Common myeloid progenitor, CD34-positive (primary cell): ENCODE data around the gene ZPBP2.
A peak's percentile ranks its signal among the peaks of the same experiment; 100 is the strongest.
"Not testable (repeated sequence)": the region's sequence is repeated elsewhere in the genome, so short reads cannot be mapped to it uniquely, and the experiment has no call there.

Source experiments
- CTCF ChIA-PET: fragments of 350-600 bp; sonication (Branson Sonifier 250); formaldehyde crosslinking; loops from one replicate; lab custom pipeline; 2021; ENCODE audit warnings: antibody characterized with exemption; lab: Charles Lee
- POLR2A ChIA-PET: fragments of 350-600 bp; sonication (Branson Sonifier 250); formaldehyde crosslinking; loops from one replicate; lab custom pipeline; 2021; ENCODE audit warnings: antibody characterized with exemption; lab: Charles Lee
- DNase-seq, 3 donors: peaks; one replicate each; pipeline versions ENCODE4 v3.0.0 to v3.0.0-alpha.2; 2013
- H3K27ac ChIP-seq, 2 experiments: 1 replicate in 1 of 2; 2 replicates in 1 of 2; pipeline ENCODE4 v1.7.0; 2013; ENCODE audit warnings: inconsistent platforms in 2 of 2, low read length in 2 of 2, mild to moderate bottlenecking in 2 of 2, low read depth in 1 of 2, moderate library complexity in 1 of 2; ENCODE audit not compliant: severe bottlenecking in 2 of 2, insufficient read depth in 1 of 2, poor library complexity in 1 of 2
- H3K27me3 ChIP-seq, 5 experiments: replicated peaks in 2 of 5; 1 replicate in 3 of 5; 2 replicates in 2 of 5; pipeline versions ENCODE4 v1.6.1 to v1.7.0; 2013; ENCODE audit warnings: low read length in 4 of 5, mild to moderate bottlenecking in 2 of 5, moderate library complexity in 2 of 5, inconsistent platforms in 1 of 5; ENCODE audit not compliant: insufficient read depth in 5 of 5, control insufficient read depth in 4 of 5
- H3K36me3 ChIP-seq, 4 experiments: 1 replicate in 2 of 4; 2 replicates in 2 of 4; pipeline versions ENCODE4 v1.6.1 to v1.7.0; 2013; ENCODE audit warnings: low read length in 3 of 4, control low read depth in 1 of 4, mild to moderate bottlenecking in 1 of 4; ENCODE audit not compliant: control insufficient read depth in 4 of 4, insufficient read depth in 4 of 4
- H3K4me1 ChIP-seq, 4 experiments: 1 replicate in 3 of 4; 2 replicates in 1 of 4; pipeline versions ENCODE4 v1.6.1 to v1.7.1; 2013; ENCODE audit warnings: low read length in 3 of 4, mild to moderate bottlenecking in 3 of 4, control low read depth in 1 of 4, inconsistent platforms in 1 of 4, moderate library complexity in 1 of 4; ENCODE audit not compliant: control insufficient read depth in 4 of 4, insufficient read depth in 4 of 4; ENCODE audit errors: control extremely low read depth in 1 of 4
- H3K4me3 ChIP-seq, 7 experiments: 1 replicate in 4 of 7; 2 replicates in 3 of 7; pipeline versions ENCODE4 v1.5.1 to v1.7.0; 2013; ENCODE audit warnings: mild to moderate bottlenecking in 7 of 7, low read length in 6 of 7, moderate library complexity in 6 of 7, inconsistent platforms in 2 of 7, low read depth in 2 of 7, control low read depth in 1 of 7; ENCODE audit not compliant: insufficient read depth in 4 of 7, control insufficient read depth in 1 of 7; ENCODE audit errors: extremely low read depth in 1 of 7
- H3K9me3 ChIP-seq, 5 experiments: 1 replicate in 4 of 5; 2 replicates in 1 of 5; pipeline versions ENCODE4 v1.6.1 to v1.7.1; 2013; ENCODE audit warnings: low read length in 4 of 5, mild to moderate bottlenecking in 2 of 5, inconsistent platforms in 1 of 5, low read depth in 1 of 5, moderate library complexity in 1 of 5; ENCODE audit not compliant: control insufficient read depth in 4 of 5, insufficient read depth in 2 of 5; ENCODE audit errors: control extremely low read depth in 1 of 5
- WGBS: methylation state at CpG from one replicate; pipeline ENCODE4 v1.1.5; 2013; ENCODE audit not compliant: insufficient coverage; 5-methylcytosine and 5-hydroxymethylcytosine counted together

ZPBP2 gene

DNA sequence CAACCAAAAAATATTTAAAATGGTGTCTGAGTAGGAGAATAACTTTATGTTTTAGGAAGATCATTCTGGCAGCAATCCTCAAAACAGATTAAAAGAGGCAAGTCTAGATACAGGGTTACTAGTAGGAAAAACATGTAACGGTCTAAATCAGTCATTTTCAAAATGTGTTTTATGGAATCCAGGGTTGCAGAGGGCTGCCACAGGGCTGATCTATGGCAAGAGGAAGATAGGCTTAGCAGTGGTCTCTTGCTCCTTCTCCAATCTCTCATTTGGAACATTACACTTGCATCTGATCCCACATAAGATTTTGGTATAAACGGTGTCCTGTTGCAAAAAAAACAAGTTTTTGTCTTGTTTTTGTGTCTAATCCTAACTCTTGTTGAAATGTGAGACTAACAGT lies 13.1 kb upstream of the ZPBP2 start:
- H3K27me3 ChIP-seq, result peaks cover 0 to 6% (median 2%) of the 10 kb centered on the region in 5 experiments
- no peaks in the 10 kb centered on the region for H3K36me3 ChIP-seq
- H3K4me1 ChIP-seq, result no peaks in the 10 kb centered on the region
- no peaks in the 10 kb centered on the region for H3K9me3 ChIP-seq
- no peak overlapping the region for H3K4me3 ChIP-seq
- DNase-seq, result no peak
- no CpG with 5 or more reads among the region's 2 CpGs for WGBS
- POLR2A ChIA-PET, result no interaction called here
- H3K27ac ChIP-seq, result no peak overlapping the region
- CTCF ChIA-PET, result no interaction called here

DNA sequence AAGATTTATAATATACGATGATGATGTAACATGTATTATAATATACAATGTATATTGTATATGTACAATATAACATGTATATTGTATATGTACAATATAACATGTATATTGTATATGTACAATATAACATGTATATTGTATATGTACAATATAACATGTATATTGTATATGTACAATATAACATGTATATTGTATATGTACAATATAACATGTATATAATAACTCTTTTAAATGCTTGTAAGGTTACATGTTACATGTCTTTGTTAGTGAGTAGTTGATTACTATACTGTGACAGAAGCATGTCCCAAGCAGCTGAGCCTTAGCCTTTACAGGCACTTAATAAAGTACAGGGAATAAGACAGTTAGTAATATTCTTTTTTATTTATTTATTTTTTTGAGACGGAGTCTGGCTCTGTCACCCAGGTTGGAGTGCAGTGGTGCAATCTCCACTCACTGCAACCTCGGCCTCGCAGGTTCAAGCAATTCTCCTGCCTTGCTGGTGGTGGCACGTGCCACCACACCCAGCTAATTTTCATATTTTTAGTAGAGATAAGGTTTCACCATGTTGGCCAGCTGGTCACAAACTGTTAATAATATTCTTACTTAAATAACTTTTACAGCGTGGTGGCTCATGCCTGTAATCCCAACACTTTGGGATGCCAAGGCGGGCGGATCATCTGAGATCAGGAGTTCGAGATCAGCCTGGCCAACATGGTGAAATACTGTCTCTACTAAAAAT lies 11.9 kb upstream of the ZPBP2 start:
- H3K4me3 ChIP-seq, H3K9me3 ChIP-seq, H3K27ac ChIP-seq, DNase-seq, CTCF ChIA-PET, H3K36me3 ChIP-seq, H3K4me1 ChIP-seq: not testable (repeated sequence)
- POLR2A ChIA-PET, result interaction anchor here (0.6 kb wide), 1 partner anchor 11 kb away, joined by 3 read pairs; no protein-coding TSS in a partner anchor
- H3K27me3 ChIP-seq, result peaks cover 0 to 11% (median 2%) of the 10 kb centered on the region in 5 experiments
- 94% methylated on average over 3 of the region's 9 CpGs for WGBS

DNA sequence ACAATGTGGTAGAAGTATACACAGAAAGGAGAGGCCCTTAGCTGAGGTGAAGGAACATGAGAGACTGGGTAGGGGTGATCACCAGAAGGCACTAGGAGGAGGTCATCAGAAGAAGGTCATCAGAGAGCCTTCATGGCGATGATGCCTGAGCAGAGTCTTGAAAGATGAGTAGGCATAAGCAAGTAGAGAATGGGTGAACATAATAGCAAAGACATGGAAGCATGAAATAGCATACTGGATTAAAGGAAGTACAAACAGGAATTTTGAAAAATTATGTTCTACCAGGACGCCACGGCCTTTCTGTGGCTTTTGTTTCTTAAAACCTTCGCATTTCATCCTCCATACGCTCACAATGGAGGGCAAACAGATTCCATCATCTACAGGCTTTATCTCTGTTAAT lies 6.8 kb upstream of the ZPBP2 start:
- H3K27ac ChIP-seq, result no peak overlapping the region
- H3K9me3 ChIP-seq, result no peaks in the 10 kb centered on the region
- peaks cover 6 to 53% (median 28%) of the 10 kb centered on the region in 5 experiments for H3K27me3 ChIP-seq
- no peak for DNase-seq
- H3K4me3 ChIP-seq, result peak overlapping the region in 1 of 7 experiments; percentile 15
- H3K4me1 ChIP-seq, result peaks cover 10 to 19% (median 12%) of the 10 kb centered on the region in 4 experiments
- POLR2A ChIA-PET, result interaction anchor here (0.6 kb wide), 1 partner anchor 13 kb away, joined by 3 read pairs; no protein-coding TSS in a partner anchor
- H3K36me3 ChIP-seq, result no peaks in the 10 kb centered on the region
- WGBS, result 100% methylated on average over 5 of the region's 5 CpGs
- CTCF ChIA-PET, result interaction anchor here (0.9 to 4.1 kb wide), 3 partner anchors 9 to 12 kb away, joined by 3 to 18 read pairs (median 4); no protein-coding TSS in a partner anchor

DNA sequence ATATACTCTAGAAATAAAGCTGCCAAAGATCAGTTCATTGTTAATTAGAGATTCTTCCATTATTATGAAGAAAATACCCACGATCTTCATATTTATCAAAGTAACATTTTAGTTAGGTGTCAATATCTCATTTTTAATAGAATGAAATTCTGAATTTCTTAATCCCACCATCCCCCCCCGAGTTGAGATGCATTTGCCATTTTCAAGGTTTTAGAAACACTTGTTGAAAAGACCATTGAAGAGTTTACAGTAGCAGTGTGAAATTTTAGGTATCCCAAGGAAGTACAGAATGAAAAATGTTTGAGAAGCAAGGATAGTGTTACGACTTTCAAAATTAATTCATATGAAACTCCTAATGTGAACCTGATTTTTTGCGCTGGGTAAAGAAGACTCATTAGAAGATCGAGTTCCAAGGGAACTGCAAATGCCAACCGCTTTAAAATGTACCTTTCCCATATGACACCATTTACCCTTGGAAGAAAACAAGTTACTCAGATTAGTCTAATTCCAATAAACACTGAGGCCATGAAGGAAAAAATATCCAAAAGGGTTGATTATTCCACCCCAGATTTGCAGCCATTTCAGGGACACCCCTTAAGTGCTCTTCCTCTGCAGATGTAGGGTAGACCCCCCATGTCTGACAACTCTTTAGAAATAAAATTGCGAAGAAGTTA lies 4.6 kb upstream of the ZPBP2 start:
- Histone ChIP-seq H3K36me3 (no peaks in the 10 kb centered on the region), H3K27me3 (peaks cover 6 to 73% (median 40%) of the 10 kb centered on the region in 5 experiments), H3K27ac (peak overlapping the region in 1 of 2 experiments; percentile 64), H3K9me3 (peaks cover 0 to 13% (median 11%) of the 10 kb centered on the region in 5 experiments), H3K4me1 (peaks cover 10 to 19% (median 12%) of the 10 kb centered on the region in 4 experiments), H3K4me3 (peak overlapping the region in 4 of 7 experiments; percentile 6 to 53 (median 49))
- 74% methylated on average over 3 of the region's 7 CpGs for WGBS
- no peak for DNase-seq
- ChIA-PET POLR2A (no interaction called here), CTCF (interaction anchor here (0.9 to 4.1 kb wide), 3 partner anchors 10 to 110 kb away, joined by 3 to 18 read pairs (median 3); no protein-coding TSS in a partner anchor)

GRCh38 chr17:39863918-39864746 lies 3.9 kb upstream of the ZPBP2 start, which contains the start of gene IKZF3:
Gene IKZF3 (minus strand): TSS chr17:39864312. CDS start chr17:39864126, 186 bp downstream.
- POLR2A ChIA-PET, result no interaction called here
- peaks cover 0 to 16% (median 14%) of the 10 kb centered on the region in 5 experiments for H3K9me3 ChIP-seq
- peak within 1 kb of the TSS in 6 of 7 experiments; percentile 9 to 53 (median 46) for H3K4me3 ChIP-seq
- H3K36me3 ChIP-seq, result no peaks in the 10 kb centered on the region
- H3K4me1 ChIP-seq, result peaks cover 10 to 19% (median 12%) of the 10 kb centered on the region in 4 experiments
- peak within 1 kb of the TSS in 1 of 2 experiments; percentile 64 for H3K27ac ChIP-seq
- WGBS, result 1% methylated on average over 41 of the region's 50 CpGs
- DNase-seq, result peak; percentile 42 to 71 (median 67)
- CTCF ChIA-PET, result interaction anchor here (0.9 to 1.5 kb wide), 2 partner anchors 21 to 111 kb away, joined by 3 read pairs; no protein-coding TSS in a partner anchor
- H3K27me3 ChIP-seq, result peaks cover 6 to 80% (median 46%) of the 10 kb centered on the region in 5 experiments

GRCh38 chr17:39866013-39866730 lies 1.8 kb upstream of the ZPBP2 start:
- DNase-seq, result no peak
- peaks cover 6 to 74% (median 47%) of the 10 kb centered on the region in 5 experiments for H3K27me3 ChIP-seq
- no peaks in the 10 kb centered on the region for H3K36me3 ChIP-seq
- ChIA-PET CTCF (interaction anchor here (0.7 kb wide), 1 partner anchor 135 kb away, joined by 3 read pairs; no protein-coding TSS in a partner anchor), POLR2A (no interaction called here)
- no peak overlapping the region for H3K27ac ChIP-seq
- H3K9me3 ChIP-seq, result peaks cover 0 to 16% (median 14%) of the 10 kb centered on the region in 5 experiments
- no peak overlapping the region for H3K4me3 ChIP-seq
- 100% methylated on average over 1 of the region's 8 CpGs for WGBS
- H3K4me1 ChIP-seq, result peaks cover 10 to 19% (median 12%) of the 10 kb centered on the region in 4 experiments
